Left renal pelvis (tissue), 4 donors: ENCODE measurements around the gene PLEKHG5. TPM values are rescaled to one million over a fixed set of nuclear protein-coding genes. Genes with fewer than 3 reads are reported as not detected.

Source experiments
- DNase-seq, 4 donors: peaks; one replicate each; pipeline ENCODE4 v3.0.0-alpha.2; 2013; ENCODE audit warnings: low read depth in 4 of 4, low spot score in 3 of 4
- polyA plus RNA-seq, 4 donors: library from polyadenylated mRNA; unstranded; fragments of 120-200 nt; gene quantifications; one replicate each; pipeline ENCODE4 v1.2.1, GENCODE V29; 2013; ENCODE audit not compliant: insufficient read length in 4 of 4

The PLEKHG5 gene
- polyA plus RNA-seq, 4 donors: 10.9 to 23.5 (median 14.0) TPM

GRCh38 chr1:6510493-6510892 lies 19.0 kb upstream of the PLEKHG5 start:
- no peak for DNase-seq

- no peak for DNase-seq
Observed at GRCh38 chr1:6509919-6510291, 18.4 kb upstream of the PLEKHG5 start.

- DNase-seq: no peak
Observed at GRCh38 chr1:6509220-6509918, 17.9 kb upstream of the PLEKHG5 start.

GRCh38 chr1:6508816-6509189 lies 17.3 kb upstream of the PLEKHG5 start:
- DNase-seq: no peak

GRCh38 chr1:6508154-6508815 lies 16.8 kb upstream of the PLEKHG5 start:
- DNase-seq: no peak

GRCh38 chr1:6507461-6507911 lies 16.0 kb upstream of the PLEKHG5 start:
- DNase-seq: no peak

- DNase-seq: no peak
Observed at GRCh38 chr1:6507037-6507428, 15.6 kb upstream of the PLEKHG5 start.

GRCh38 chr1:6506210-6507036 lies 15.0 kb upstream of the PLEKHG5 start:
- no peak for DNase-seq

- no peak for DNase-seq
Observed at GRCh38 chr1:6505367-6506209, 14.1 kb upstream of the PLEKHG5 start.

- no peak for DNase-seq
Observed at GRCh38 chr1:6504887-6505286, 13.4 kb upstream of the PLEKHG5 start.

- DNase-seq: no peak
Observed at GRCh38 chr1:6503884-6504602, 12.6 kb upstream of the PLEKHG5 start.

- no peak for DNase-seq
Observed at GRCh38 chr1:6502000-6502891, 10.8 kb upstream of the PLEKHG5 start.

GRCh38 chr1:6501279-6501813 lies 9.9 kb upstream of the PLEKHG5 start:
- DNase-seq: no peak

- no peak for DNase-seq
Observed at GRCh38 chr1:6500544-6501278, 9.2 kb upstream of the PLEKHG5 start.

GRCh38 chr1:6499296-6499695 lies 7.8 kb upstream of the PLEKHG5 start:
- no peak for DNase-seq

- DNase-seq: no peak
Observed at GRCh38 chr1:6498576-6499111, 7.2 kb upstream of the PLEKHG5 start.

GRCh38 chr1:6497867-6498575 lies 6.6 kb upstream of the PLEKHG5 start:
- no peak for DNase-seq
